Gastrocnemius medialis (tissue), 4 donors: ENCODE measurements around the gene RPS27L. TPM values are rescaled to one million over a fixed set of nuclear protein-coding genes. Genes with fewer than 3 reads are reported as not detected.

Experiments used
- ATAC-seq, 2 donors: fragments of 150-250 bp; one replicate each; pipeline ENCODE4 v1.9.1; 2016
- DNase-seq, 2 donors: peaks; one replicate each; pipeline ENCODE4 v3.0.0-alpha.2; 2019
- H3K27ac ChIP-seq, 4 donors: fragments of 200-600 bp; sonication (generic); 1 replicate in 1 of 4; 2 replicates in 3 of 4; pipeline ENCODE4 v1.5.1; 2016 to 2018; ENCODE audit warnings: mild to moderate bottlenecking in 2 of 4, moderate library complexity in 1 of 4
- H3K27me3 ChIP-seq, 3 donors: fragments of 200-600 bp; sonication (generic) in 2 of 3; 1 replicate in 1 of 3; 2 replicates in 2 of 3; pipeline versions ENCODE4 v1.5.1 to v1.6.0; 2016 to 2019; ENCODE audit warnings: mild to moderate bottlenecking in 1 of 3, moderate library complexity in 1 of 3
- H3K36me3 ChIP-seq, 2 donors: fragments of 200-600 bp; sonication (generic) in 1 of 2; one replicate each; pipeline ENCODE4 v1.5.1; 2017 to 2018
- H3K4me1 ChIP-seq, 2 donors: fragments of 200-600 bp; sonication (generic) in 1 of 2; one replicate each; pipeline ENCODE4 v1.5.1; 2016 to 2017; ENCODE audit warnings: mild to moderate bottlenecking in 2 of 2
- H3K4me3 ChIP-seq, 4 donors: fragments of 200-600 bp; sonication (generic) in 3 of 4; 1 replicate in 1 of 4; 2 replicates in 3 of 4; pipeline ENCODE4 v1.5.1; 2016 to 2019; ENCODE audit warnings: mild to moderate bottlenecking in 2 of 4
- H3K9me3 ChIP-seq, 3 donors: fragments of 200-600 bp; sonication (generic) in 2 of 3; 1 replicate in 1 of 3; 2 replicates in 2 of 3; pipeline ENCODE4 v1.5.1; 2016 to 2019
- CTCF ChIP-seq, 5 experiments: fragments of 450-650 bp in 3 of 5; fragments of 200-600 bp in 2 of 5; sonication (generic) in 2 of 5; IDR thresholded peaks in 4 of 5; conservative IDR thresholded peaks in 1 of 5; 1 replicate in 4 of 5; 2 replicates in 1 of 5; pipeline ENCODE4 v1.5.1; 2016 to 2019; ENCODE audit warnings: antibody characterized with exemption in 5 of 5, mild to moderate bottlenecking in 3 of 5, moderate library complexity in 3 of 5
- POLR2A ChIP-seq, 2 donors: fragments of 450-650 bp; IDR thresholded peaks; one replicate each; pipeline ENCODE4 v1.6.1; 2017; ENCODE audit warnings: antibody characterized with exemption in 2 of 2, mild to moderate bottlenecking in 2 of 2, moderate library complexity in 2 of 2
- in situ Hi-C, 4 donors: fragments of 200-750 bp; cut with MboI; loops; one replicate each; pipeline versions ENCODE4 v1.15.0 to v1.8.0; 2017; ENCODE audit warnings: low sequenced_read_pairs in 4 of 4
- intact Hi-C: fragments of 100-400 bp; cut with DNase I; formaldehyde crosslinking; loops from one replicate; pipeline ENCODE4 v1.15.1; 2023; ENCODE audit warnings: low total_unique reads
- total RNA-seq, 4 donors: library from RNA; depleted of rRNA; stranded (reverse); fragments of >200 nt; gene quantifications; one replicate each; pipeline versions ENCODE4 v1.1.0 to v1.2.3, GENCODE V29; 2016

Gene RPS27L
- total RNA-seq, 4 donors from 2014 or later = 53.0 to 145 (median 78.0) TPM

DNA sequence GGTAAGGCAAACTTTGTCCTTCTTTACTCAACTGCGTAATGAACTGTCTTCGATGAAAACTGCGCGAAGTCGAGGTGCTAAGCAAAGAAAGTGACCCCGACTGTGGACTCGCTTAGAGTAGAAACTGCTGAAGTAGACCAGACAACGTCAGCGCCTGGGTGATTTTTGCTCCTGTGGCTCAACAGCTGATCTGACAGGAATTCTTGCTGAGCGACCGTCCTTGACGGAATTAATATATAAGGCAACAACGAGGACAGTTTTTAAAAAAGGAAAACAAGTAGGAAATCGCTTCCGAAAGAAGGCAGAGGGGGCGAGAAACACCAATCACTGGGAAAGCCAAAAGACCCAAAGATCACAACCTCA, 541 bp downstream of the RPS27L start:
- peaks cover 0 to 44% of the 10 kb centered on the region in 2 donors for H3K36me3 ChIP-seq
- DNase-seq (peak; percentile 33), ATAC-seq (peak; percentile 47 to 55)
- H3K27me3 ChIP-seq = no peaks in the 10 kb centered on the region
- no peak for TF ChIP-seq CTCF (IDR thresholded peaks at IDR 0.05 in 4 of 5, conservative IDR thresholded peaks at IDR 0.05 in 1 of 5)
- no peak for TF ChIP-seq POLR2A (IDR thresholded peaks at IDR 0.05)
- no peaks in the 10 kb centered on the region for H3K9me3 ChIP-seq
- peaks cover 13 to 28% of the 10 kb centered on the region in 2 donors for H3K4me1 ChIP-seq
- H3K4me3 ChIP-seq = peak overlapping the region; percentile 68 to 91 (median 89)
- intact Hi-C loops = loop anchor here (1.0 to 10.0 kb wide), 4 partner anchors 33 to 120 kb away; partner anchors contain the start of genes APH1B, RAB8B and TPM1
- H3K27ac ChIP-seq = peak overlapping the region; percentile 86 to 98 (median 94)
- in situ Hi-C loops = no loop called here

- DNase-seq (no peak), ATAC-seq (no peak)
- intact Hi-C loops = loop anchor here (2.0 to 10.0 kb wide), 2 partner anchors 111 to 121 kb away; partner anchors contain the start of genes APH1B and TPM1
- Histone ChIP-seq H3K4me1 (peaks cover 13 to 28% of the 10 kb centered on the region in 2 donors), H3K4me3 (peak overlapping the region; percentile 68 to 91 (median 89)), H3K36me3 (peaks cover 0 to 49% of the 10 kb centered on the region in 2 donors), H3K27ac (peak overlapping the region; percentile 86 to 98 (median 94)), H3K27me3 (no peaks in the 10 kb centered on the region), H3K9me3 (no peaks in the 10 kb centered on the region)
- in situ Hi-C loops = no loop called here
- TF ChIP-seq CTCF (IDR thresholded peaks at IDR 0.05 in 4 of 5, conservative IDR thresholded peaks at IDR 0.05 in 1 of 5) (no peak), POLR2A (IDR thresholded peaks at IDR 0.05) (no peak)
Observed at GRCh38 chr15:63156086-63156710, 1.1 kb downstream of the RPS27L start.

GRCh38 chr15:63155486-63155885, 1.8 kb downstream of the RPS27L start:
- in situ Hi-C loops (no loop called here), intact Hi-C loops (loop anchor here (10.0 kb wide), 1 partner anchor 111 kb away; the partner anchor contains the start of gene TPM1)
- H3K4me1 ChIP-seq = peaks cover 13 to 31% of the 10 kb centered on the region in 2 donors
- H3K27me3 ChIP-seq = no peaks in the 10 kb centered on the region
- DNase-seq (no peak), ATAC-seq (no peak)
- TF ChIP-seq CTCF (IDR thresholded peaks at IDR 0.05 in 4 of 5, conservative IDR thresholded peaks at IDR 0.05 in 1 of 5) (no peak), POLR2A (IDR thresholded peaks at IDR 0.05) (no peak)
- H3K36me3 ChIP-seq = peaks cover 0 to 55% of the 10 kb centered on the region in 2 donors
- peak overlapping the region in 2 of 4 donors; percentile 68 to 88 for H3K4me3 ChIP-seq
- peak overlapping the region in 3 of 4 donors; percentile 93 to 98 (median 95) for H3K27ac ChIP-seq
- no peaks in the 10 kb centered on the region for H3K9me3 ChIP-seq

DNA sequence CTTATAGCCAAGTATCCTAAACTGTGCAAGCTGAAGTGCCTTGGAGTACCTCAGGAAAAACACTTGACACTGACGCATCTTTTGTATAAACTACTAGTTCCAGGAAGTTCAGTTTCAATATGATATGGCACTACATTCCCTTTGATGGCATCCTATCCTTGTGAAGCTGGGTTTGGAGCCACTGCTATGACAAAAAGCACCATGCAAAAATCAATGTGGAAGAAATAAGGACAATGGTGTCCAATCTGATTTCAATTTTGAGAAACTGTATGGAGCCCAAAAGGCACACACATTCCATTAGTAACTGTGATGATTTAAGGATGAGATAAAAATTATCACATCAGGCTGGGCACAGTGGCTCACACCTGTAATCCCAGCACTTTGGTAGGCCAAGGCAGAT, 5.6 kb downstream of the RPS27L start:
- in situ Hi-C loops = no loop called here

More for the DNA sequence above, 5.6 kb downstream of the RPS27L start:
- ATAC-seq (no peak), DNase-seq (no peak)
- Histone ChIP-seq H3K9me3 (no peaks in the 10 kb centered on the region), H3K27me3 (no peaks in the 10 kb centered on the region), H3K4me1 (peaks cover 18 to 32% of the 10 kb centered on the region in 2 donors), H3K4me3 (no peak overlapping the region), H3K27ac (no peak overlapping the region), H3K36me3 (peaks cover 0 to 66% of the 10 kb centered on the region in 2 donors)
- TF ChIP-seq POLR2A (IDR thresholded peaks at IDR 0.05) (no peak), CTCF (IDR thresholded peaks at IDR 0.05 in 4 of 5, conservative IDR thresholded peaks at IDR 0.05 in 1 of 5) (no peak)
- intact Hi-C loops = loop anchor here (10.0 kb wide), 1 partner anchor 107 kb away; the partner anchor contains the start of gene TPM1
